T-helper 2 cell treated with Interferon-gamma antibody and Interleukin-4, amounts not matched to agents 5 μg/mL and 100 μg/mL, for 36 hours (primary cell): ENCODE measurements around the gene GTF3C2.
"Not testable (repeated sequence)": the region's sequence is repeated elsewhere in the genome, so short reads cannot be mapped to it uniquely, and the experiment has no call there.

ENCODE experiments used
- DNase-seq: peaks from one replicate; pipeline ENCODE4 v3.0.0; 2021; ENCODE audit warnings: low spot score
- H3K27ac Mint-ChIP-seq: one replicate; pipeline ENCODE4 v1.8.0; 2021; ENCODE audit warnings: mild to moderate bottlenecking, mixed read lengths
- H3K27me3 Mint-ChIP-seq: one replicate; pipeline ENCODE4 v1.8.0; 2021; ENCODE audit warnings: low read depth, mixed read lengths
- H3K36me3 Mint-ChIP-seq: one replicate; pipeline ENCODE4 v1.8.0; 2021; ENCODE audit warnings: low read depth, mixed read lengths
- H3K4me1 Mint-ChIP-seq: one replicate; pipeline ENCODE4 v1.8.0; 2021; ENCODE audit warnings: low read depth, mixed read lengths
- H3K4me3 Mint-ChIP-seq: one replicate; pipeline ENCODE4 v1.8.0; 2022; ENCODE audit warnings: mild to moderate bottlenecking, moderate library complexity, mixed read lengths
- H3K9me3 Mint-ChIP-seq: one replicate; pipeline ENCODE4 v1.8.0; 2021; ENCODE audit warnings: mixed read lengths

The GTF3C2 gene

GRCh38 chr2:27356056-27356381, 545 bp downstream of the GTF3C2 start:
- Mint-ChIP-seq H3K36me3 (peaks cover 14% of the 10 kb centered on the region), H3K9me3 (no peaks in the 10 kb centered on the region), H3K4me1 (peaks cover 39% of the 10 kb centered on the region), H3K27me3 (no peaks in the 10 kb centered on the region), H3K4me3 (peak overlapping the region; percentile 99), H3K27ac (peak overlapping the region; percentile 98)
- no peak for DNase-seq

GRCh38 chr2:27354597-27354927, 2.0 kb downstream of the GTF3C2 start:
- no peak for DNase-seq
- no peak overlapping the region for H3K27ac Mint-ChIP-seq
- H3K9me3 Mint-ChIP-seq, result no peaks in the 10 kb centered on the region
- peaks cover 20% of the 10 kb centered on the region for H3K36me3 Mint-ChIP-seq
- H3K4me3 Mint-ChIP-seq, result peak overlapping the region; percentile 99
- no peaks in the 10 kb centered on the region for H3K27me3 Mint-ChIP-seq
- H3K4me1 Mint-ChIP-seq, result peaks cover 39% of the 10 kb centered on the region

- no peak overlapping the region for H3K27ac Mint-ChIP-seq
- H3K4me3 Mint-ChIP-seq, result peak overlapping the region; percentile 48
- peaks cover 39% of the 10 kb centered on the region for H3K4me1 Mint-ChIP-seq
- no peak for DNase-seq
- H3K9me3 Mint-ChIP-seq, result no peaks in the 10 kb centered on the region
- H3K27me3 Mint-ChIP-seq, result no peaks in the 10 kb centered on the region
- peaks cover 21% of the 10 kb centered on the region for H3K36me3 Mint-ChIP-seq
Measured at GRCh38 chr2:27353762-27354596, 2.6 kb downstream of the GTF3C2 start.

- not testable (repeated sequence) for DNase-seq, H3K9me3 Mint-ChIP-seq, H3K27ac Mint-ChIP-seq, H3K27me3 Mint-ChIP-seq, H3K4me3 Mint-ChIP-seq
- Mint-ChIP-seq H3K36me3 (peaks cover 23% of the 10 kb centered on the region), H3K4me1 (peaks cover 36% of the 10 kb centered on the region)
Measured at GRCh38 chr2:27353386-27353761, 3.2 kb downstream of the GTF3C2 start.

GRCh38 chr2:27351802-27352598, 4.6 kb downstream of the GTF3C2 start:
- DNase-seq, result peak; percentile 27
- H3K9me3 Mint-ChIP-seq, result no peaks in the 10 kb centered on the region
- H3K4me1 Mint-ChIP-seq, result peaks cover 28% of the 10 kb centered on the region
- no peaks in the 10 kb centered on the region for H3K27me3 Mint-ChIP-seq
- peaks cover 27% of the 10 kb centered on the region for H3K36me3 Mint-ChIP-seq
- H3K27ac Mint-ChIP-seq, result peak overlapping the region; percentile 66
- peak overlapping the region; percentile 34 for H3K4me3 Mint-ChIP-seq

- H3K36me3 Mint-ChIP-seq, result peaks cover 28% of the 10 kb centered on the region
- H3K27me3 Mint-ChIP-seq, result no peaks in the 10 kb centered on the region
- H3K4me1 Mint-ChIP-seq, result peaks cover 22% of the 10 kb centered on the region
- H3K27ac Mint-ChIP-seq, result no peak overlapping the region
- no peak overlapping the region for H3K4me3 Mint-ChIP-seq
- DNase-seq, result no peak
- H3K9me3 Mint-ChIP-seq, result no peaks in the 10 kb centered on the region
Measured at GRCh38 chr2:27350106-27350693, 6.4 kb downstream of the GTF3C2 start.

- no peak for DNase-seq
- H3K36me3 Mint-ChIP-seq, result peaks cover 27% of the 10 kb centered on the region
- no peaks in the 10 kb centered on the region for H3K27me3 Mint-ChIP-seq
- peaks cover 11% of the 10 kb centered on the region for H3K4me1 Mint-ChIP-seq
- H3K27ac Mint-ChIP-seq, result no peak overlapping the region
- H3K9me3 Mint-ChIP-seq, result no peaks in the 10 kb centered on the region
- no peak overlapping the region for H3K4me3 Mint-ChIP-seq
Measured at GRCh38 chr2:27347641-27348040, 8.9 kb downstream of the GTF3C2 start.

GRCh38 chr2:27336173-27336572, 20.4 kb downstream of the GTF3C2 start:
- Mint-ChIP-seq H3K9me3 (no peaks in the 10 kb centered on the region), H3K4me1 (no peaks in the 10 kb centered on the region), H3K27ac (no peak overlapping the region), H3K36me3 (peaks cover 49% of the 10 kb centered on the region), H3K27me3 (no peaks in the 10 kb centered on the region), H3K4me3 (no peak overlapping the region)
- DNase-seq, result no peak

GRCh38 chr2:27335311-27335710, 21.3 kb downstream of the GTF3C2 start:
- no peaks in the 10 kb centered on the region for H3K9me3 Mint-ChIP-seq
- DNase-seq, result no peak
- no peak overlapping the region for H3K4me3 Mint-ChIP-seq
- no peaks in the 10 kb centered on the region for H3K4me1 Mint-ChIP-seq
- H3K27ac Mint-ChIP-seq, result no peak overlapping the region
- H3K36me3 Mint-ChIP-seq, result peaks cover 44% of the 10 kb centered on the region
- H3K27me3 Mint-ChIP-seq, result no peaks in the 10 kb centered on the region

- Mint-ChIP-seq H3K9me3 (no peaks in the 10 kb centered on the region), H3K36me3 (peaks cover 37% of the 10 kb centered on the region), H3K4me1 (peaks cover 15% of the 10 kb centered on the region), H3K4me3 (no peak overlapping the region), H3K27me3 (no peaks in the 10 kb centered on the region), H3K27ac (no peak overlapping the region)
- no peak for DNase-seq
Measured at GRCh38 chr2:27324720-27325119, 31.8 kb downstream of the GTF3C2 start.

GRCh38 chr2:27323596-27324285, 32.8 kb downstream of the GTF3C2 start:
- H3K27ac Mint-ChIP-seq, result peak overlapping the region; percentile 97
- peaks cover 32% of the 10 kb centered on the region for H3K36me3 Mint-ChIP-seq
- H3K9me3 Mint-ChIP-seq, result no peaks in the 10 kb centered on the region
- no peak for DNase-seq
- H3K4me3 Mint-ChIP-seq, result peak overlapping the region; percentile 99
- no peaks in the 10 kb centered on the region for H3K27me3 Mint-ChIP-seq
- peaks cover 15% of the 10 kb centered on the region for H3K4me1 Mint-ChIP-seq

GRCh38 chr2:27322766-27323595, 33.6 kb downstream of the GTF3C2 start, which contains the start of gene MPV17:
MPV17 (minus strand) TSS chr2:27323097; CDS start chr2:27322517, 580 bp downstream.
- no peaks in the 10 kb centered on the region for H3K27me3 Mint-ChIP-seq
- H3K4me3 Mint-ChIP-seq, result peak within 1 kb of the TSS; percentile 99
- no peaks in the 10 kb centered on the region for H3K9me3 Mint-ChIP-seq
- H3K36me3 Mint-ChIP-seq, result peaks cover 26% of the 10 kb centered on the region
- H3K4me1 Mint-ChIP-seq, result peaks cover 15% of the 10 kb centered on the region
- DNase-seq, result peak; percentile 88
- H3K27ac Mint-ChIP-seq, result peak within 1 kb of the TSS; percentile 97

- Mint-ChIP-seq H3K4me1 (peaks cover 15% of the 10 kb centered on the region), H3K27me3 (no peaks in the 10 kb centered on the region), H3K9me3 (no peaks in the 10 kb centered on the region), H3K36me3 (peaks cover 23% of the 10 kb centered on the region), H3K4me3 (peak overlapping the region; percentile 99), H3K27ac (peak overlapping the region; percentile 97)
- no peak for DNase-seq
Measured at GRCh38 chr2:27322301-27322765, 34.2 kb downstream of the GTF3C2 start.
